ENCODE data around the gene CERS3. TPM values are rescaled to one million over a fixed set of nuclear protein-coding genes. Genes with fewer than 3 reads are reported as not detected.
A peak's percentile ranks its signal among the peaks of the same experiment; 100 is the strongest.

The CERS3 gene
- total RNA-seq, 1 donor from 2014 or later, result 0.08 TPM

DNA sequence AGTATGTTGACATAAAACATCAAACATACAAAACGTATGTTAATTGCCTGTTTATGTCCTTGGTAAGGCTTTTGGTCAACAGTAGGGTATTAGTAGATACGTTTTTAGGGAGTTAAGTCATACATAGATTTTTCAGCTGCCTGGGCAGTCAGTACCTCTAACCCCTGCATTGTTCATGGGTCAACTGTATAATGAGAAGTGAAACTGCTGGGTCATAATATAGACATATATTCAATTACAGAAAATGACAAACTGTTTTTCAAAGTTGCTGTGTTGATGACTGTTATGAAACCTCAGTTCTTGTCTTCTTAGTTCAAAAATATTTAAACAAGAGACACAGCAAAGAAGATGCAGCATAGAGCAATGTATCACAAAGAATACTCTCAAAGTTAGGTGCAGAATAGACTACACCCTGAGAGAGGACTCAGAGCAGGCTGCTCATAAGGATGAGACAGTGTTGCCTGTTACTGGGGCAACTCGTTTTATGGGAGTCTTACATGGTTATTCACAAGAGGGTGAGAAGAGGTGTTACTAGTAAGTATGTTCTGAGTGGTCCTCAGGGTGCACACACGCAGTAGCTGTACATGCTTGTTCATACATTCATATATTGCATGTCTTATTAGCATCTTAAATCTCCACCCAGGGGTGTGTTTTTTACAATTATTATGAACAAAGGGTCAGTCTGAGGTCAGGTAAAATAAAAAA lies 133.9 kb downstream of the CERS3 start:
- TF ChIP-seq, protein P1, sequence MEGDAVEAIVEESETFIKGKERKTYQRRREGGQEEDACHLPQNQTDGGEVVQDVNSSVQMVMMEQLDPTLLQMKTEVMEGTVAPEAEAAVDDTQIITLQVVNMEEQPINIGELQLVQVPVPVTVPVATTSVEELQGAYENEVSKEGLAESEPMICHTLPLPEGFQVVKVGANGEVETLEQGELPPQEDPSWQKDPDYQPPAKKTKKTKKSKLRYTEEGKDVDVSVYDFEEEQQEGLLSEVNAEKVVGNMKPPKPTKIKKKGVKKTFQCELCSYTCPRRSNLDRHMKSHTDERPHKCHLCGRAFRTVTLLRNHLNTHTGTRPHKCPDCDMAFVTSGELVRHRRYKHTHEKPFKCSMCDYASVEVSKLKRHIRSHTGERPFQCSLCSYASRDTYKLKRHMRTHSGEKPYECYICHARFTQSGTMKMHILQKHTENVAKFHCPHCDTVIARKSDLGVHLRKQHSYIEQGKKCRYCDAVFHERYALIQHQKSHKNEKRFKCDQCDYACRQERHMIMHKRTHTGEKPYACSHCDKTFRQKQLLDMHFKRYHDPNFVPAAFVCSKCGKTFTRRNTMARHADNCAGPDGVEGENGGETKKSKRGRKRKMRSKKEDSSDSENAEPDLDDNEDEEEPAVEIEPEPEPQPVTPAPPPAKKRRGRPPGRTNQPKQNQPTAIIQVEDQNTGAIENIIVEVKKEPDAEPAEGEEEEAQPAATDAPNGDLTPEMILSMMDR (IDR thresholded peaks at IDR 0.05; ENCODE audit: borderline replicate concordance), result no peak
- DNase-seq, result no peak

DNA sequence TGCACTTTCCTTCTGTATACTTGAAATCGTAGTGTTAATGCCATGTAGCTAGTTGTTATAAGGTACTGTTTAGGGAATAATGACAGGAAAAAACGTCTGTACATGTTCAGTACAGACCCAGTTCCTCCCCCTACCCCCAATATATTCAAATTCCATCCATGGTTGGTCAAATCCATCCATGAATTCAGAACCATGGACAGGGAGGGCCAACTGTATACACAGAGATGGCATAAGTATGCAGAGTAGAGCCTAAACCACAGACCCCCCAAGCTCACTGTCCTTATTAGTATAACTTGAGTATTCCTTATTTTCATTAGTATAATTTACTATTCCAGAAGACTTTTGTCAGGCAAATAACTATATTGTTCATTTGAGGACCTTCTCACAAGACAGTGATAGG lies 135.7 kb downstream of the CERS3 start:
- Histone ChIP-seq H3K9me3 (replicated peaks) (peaks cover 14% of the 10 kb centered on the region), H3K27ac (replicated peaks) (no peak overlapping the region), H3K27me3 (ENCODE audit: low read depth) (peaks cover 8% of the 10 kb centered on the region), H3K4me1 (no peaks in the 10 kb centered on the region), H3K36me3 (no peaks in the 10 kb centered on the region), H3K4me3 (no peak overlapping the region)
- DNase-seq, result no peak
- TF ChIP-seq, protein P1 (IDR thresholded peaks at IDR 0.05; ENCODE audit: borderline replicate concordance), result no peak
- intact Hi-C loops (cut with micrococcal nuclease), result no loop called here

More for the DNA sequence above, 133.9 kb downstream of the CERS3 start:
- H3K4me1 ChIP-seq, result no peaks in the 10 kb centered on the region
- no peaks in the 10 kb centered on the region for H3K36me3 ChIP-seq
- intact Hi-C loops (cut with micrococcal nuclease), result no loop called here
- H3K27me3 ChIP-seq (ENCODE audit: low read depth), result peaks cover 13% of the 10 kb centered on the region
- no peak overlapping the region for H3K4me3 ChIP-seq
- no peaks in the 10 kb centered on the region for H3K9me3 ChIP-seq (replicated peaks)
- no peak overlapping the region for H3K27ac ChIP-seq (replicated peaks)

DNA sequence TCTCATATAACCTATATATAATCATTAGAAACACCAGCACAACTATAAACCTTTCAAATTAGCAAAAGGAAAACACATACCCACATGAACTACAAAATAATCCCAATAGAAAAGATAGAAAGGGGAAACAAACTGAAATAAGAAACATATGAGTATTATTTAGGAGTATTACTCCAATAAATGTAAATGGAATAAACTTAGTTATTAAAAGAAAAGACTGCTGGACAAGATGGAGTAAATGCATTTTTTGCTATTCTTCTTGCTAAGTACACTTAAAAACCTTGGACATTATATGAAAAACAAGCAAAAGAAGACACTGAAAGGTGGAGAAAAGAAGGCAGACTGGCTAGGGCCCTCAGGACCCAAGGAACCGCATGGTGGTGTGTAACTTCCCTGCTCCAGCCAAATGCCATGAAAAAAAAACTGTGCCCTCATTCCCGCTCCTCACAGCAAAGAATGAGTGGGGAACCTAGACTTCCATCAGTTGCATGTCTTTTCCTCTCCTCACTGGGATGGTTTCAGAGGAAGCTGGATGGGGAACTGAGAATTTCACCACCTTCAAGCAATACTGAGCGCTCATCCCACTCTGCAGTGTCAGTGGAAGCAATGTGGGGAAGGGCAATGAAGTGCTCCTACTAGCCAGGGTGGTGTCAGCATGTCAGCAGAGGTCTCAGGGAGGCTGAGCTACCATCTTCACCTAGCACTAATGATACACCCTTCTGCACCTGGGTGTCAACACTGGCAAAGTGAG lies 143.3 kb downstream of the CERS3 start:
- Histone ChIP-seq H3K36me3 (no peaks in the 10 kb centered on the region), H3K4me1 (no peaks in the 10 kb centered on the region), H3K4me3 (no peak overlapping the region), H3K27ac (replicated peaks) (no peak overlapping the region), H3K27me3 (ENCODE audit: low read depth) (peaks cover 32% of the 10 kb centered on the region), H3K9me3 (replicated peaks) (peaks cover 60% of the 10 kb centered on the region)
- TF ChIP-seq, protein P1 (IDR thresholded peaks at IDR 0.05; ENCODE audit: borderline replicate concordance), result no peak
- intact Hi-C loops (cut with micrococcal nuclease), result no loop called here
- no peak for DNase-seq

DNA sequence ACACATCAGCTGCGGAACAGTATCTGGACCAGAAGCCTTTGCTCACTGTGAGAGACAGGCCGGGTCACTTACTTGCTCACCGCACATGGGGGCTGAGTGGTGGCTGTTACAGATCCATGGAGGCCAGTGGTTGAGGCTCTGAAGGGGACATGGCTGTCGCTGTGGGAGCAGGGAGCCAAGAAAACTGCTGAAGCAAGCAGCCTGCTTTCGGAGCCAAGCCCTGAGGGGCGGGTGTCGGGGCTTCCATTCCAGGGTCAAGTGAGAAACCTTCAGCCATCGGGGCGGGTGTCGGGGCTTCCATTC lies 144.7 kb downstream of the CERS3 start:
- no peak for DNase-seq
- TF ChIP-seq, protein P1 (IDR thresholded peaks at IDR 0.05; ENCODE audit: borderline replicate concordance), result no peak
- Histone ChIP-seq H3K27me3 (ENCODE audit: low read depth) (peaks cover 32% of the 10 kb centered on the region), H3K36me3 (no peaks in the 10 kb centered on the region), H3K4me1 (no peaks in the 10 kb centered on the region), H3K27ac (replicated peaks) (no peak overlapping the region), H3K4me3 (no peak overlapping the region), H3K9me3 (replicated peaks) (peaks cover 70% of the 10 kb centered on the region)
- intact Hi-C loops (cut with micrococcal nuclease), result no loop called here

DNA sequence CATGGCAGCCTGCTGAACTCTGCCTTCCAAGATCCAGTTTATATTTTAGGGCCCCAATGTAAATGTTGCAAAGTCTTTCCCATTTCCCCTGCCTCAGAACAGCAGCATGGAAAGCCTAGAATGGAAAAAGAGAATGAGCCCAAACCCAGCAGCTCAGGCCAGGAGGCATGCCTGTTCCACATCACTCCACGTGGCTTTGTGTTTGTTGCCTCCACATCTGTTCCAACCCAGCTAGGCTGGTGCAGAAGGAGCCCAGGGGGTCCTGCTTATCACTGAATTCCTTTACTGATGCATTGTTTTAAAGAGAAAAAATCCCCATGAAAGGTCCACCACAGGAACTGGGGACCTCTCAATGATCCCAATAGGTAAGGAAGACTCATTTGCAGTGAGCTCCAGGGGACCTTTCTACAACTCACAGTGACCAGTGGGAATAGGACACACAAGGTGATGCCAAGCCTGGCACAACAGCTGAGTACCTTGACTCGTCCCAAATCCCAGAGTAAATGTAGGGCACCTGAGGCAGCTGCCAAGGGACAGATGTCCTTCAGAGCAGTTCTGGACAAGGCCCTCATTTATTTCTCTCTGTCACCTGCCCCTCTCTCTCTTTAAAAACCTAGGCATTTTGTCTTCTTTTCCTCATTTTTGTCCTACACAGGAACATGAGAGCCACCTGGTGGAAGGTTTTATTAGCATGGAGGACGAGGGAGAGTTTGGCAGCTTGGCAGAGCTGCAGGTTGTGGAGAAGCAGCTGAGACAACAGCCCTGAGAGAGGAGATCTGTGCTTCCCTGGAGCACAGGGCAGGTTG lies 145.2 kb downstream of the CERS3 start:
- no peak overlapping the region for H3K4me3 ChIP-seq
- H3K27ac ChIP-seq (replicated peaks), result no peak overlapping the region
- no peak for DNase-seq
- intact Hi-C loops (cut with micrococcal nuclease), result no loop called here
- no peaks in the 10 kb centered on the region for H3K36me3 ChIP-seq
- H3K9me3 ChIP-seq (replicated peaks), result peaks cover 65% of the 10 kb centered on the region
- TF ChIP-seq, protein P1 (IDR thresholded peaks at IDR 0.05; ENCODE audit: borderline replicate concordance), result peak; percentile 46
- H3K4me1 ChIP-seq, result no peaks in the 10 kb centered on the region
- H3K27me3 ChIP-seq (ENCODE audit: low read depth), result peaks cover 32% of the 10 kb centered on the region
